ENCODE measurements around the gene EPB41. TPM values are rescaled to one million over a fixed set of nuclear protein-coding genes. Genes with fewer than 3 reads are reported as not detected.

EPB41 gene
- total RNA-seq, 4 donors from 2014 or later, result 71.6 to 117 (median 92.6) TPM

- no peaks in the 10 kb centered on the region for H3K27me3 ChIP-seq
- H3K4me1 ChIP-seq, result no peaks in the 10 kb centered on the region
- H3K9me3 ChIP-seq, result no peaks in the 10 kb centered on the region
- TF ChIP-seq POLR2AphosphoS5 (IDR thresholded peaks at IDR 0.05) (no peak), POLR2A (IDR thresholded peaks at IDR 0.05) (no peak), EP300 (IDR thresholded peaks at IDR 0.05; ENCODE audit: low read depth) (no peak)
- TF ChIP-seq, protein P1, sequence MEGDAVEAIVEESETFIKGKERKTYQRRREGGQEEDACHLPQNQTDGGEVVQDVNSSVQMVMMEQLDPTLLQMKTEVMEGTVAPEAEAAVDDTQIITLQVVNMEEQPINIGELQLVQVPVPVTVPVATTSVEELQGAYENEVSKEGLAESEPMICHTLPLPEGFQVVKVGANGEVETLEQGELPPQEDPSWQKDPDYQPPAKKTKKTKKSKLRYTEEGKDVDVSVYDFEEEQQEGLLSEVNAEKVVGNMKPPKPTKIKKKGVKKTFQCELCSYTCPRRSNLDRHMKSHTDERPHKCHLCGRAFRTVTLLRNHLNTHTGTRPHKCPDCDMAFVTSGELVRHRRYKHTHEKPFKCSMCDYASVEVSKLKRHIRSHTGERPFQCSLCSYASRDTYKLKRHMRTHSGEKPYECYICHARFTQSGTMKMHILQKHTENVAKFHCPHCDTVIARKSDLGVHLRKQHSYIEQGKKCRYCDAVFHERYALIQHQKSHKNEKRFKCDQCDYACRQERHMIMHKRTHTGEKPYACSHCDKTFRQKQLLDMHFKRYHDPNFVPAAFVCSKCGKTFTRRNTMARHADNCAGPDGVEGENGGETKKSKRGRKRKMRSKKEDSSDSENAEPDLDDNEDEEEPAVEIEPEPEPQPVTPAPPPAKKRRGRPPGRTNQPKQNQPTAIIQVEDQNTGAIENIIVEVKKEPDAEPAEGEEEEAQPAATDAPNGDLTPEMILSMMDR (IDR thresholded peaks at IDR 0.05), result no peak
- intact Hi-C loops (cut with DNase I; ENCODE audit: low total_unique reads), result no loop called here
- in situ Hi-C loops (cut with MboI; ENCODE audit: low pct_ligation_motif_present in 1 of 4, low pct_unique_long_range_greater_than_20kb in 1 of 4, low sequenced_read_pairs in 3 of 4), result loop anchor here in 1 of 4 donors (10.0 kb wide), 1 partner anchor 82 kb away; no protein-coding TSS in a partner anchor
- no peak overlapping the region for H3K4me3 ChIP-seq
- 88 to 91% methylated on average over 7 of the region's 7 CpGs for WGBS, 2 donors (ENCODE audit: low coverage in 1 of 2)
- DNase-seq, result no peak
- H3K27ac ChIP-seq, result no peak overlapping the region
- H3K36me3 ChIP-seq, result peaks cover 0 to 21% (median 11%) of the 10 kb centered on the region in 4 donors
Measured at GRCh38 chr1:29112705-29113412, 198.5 kb downstream of the EPB41 start.

DNA sequence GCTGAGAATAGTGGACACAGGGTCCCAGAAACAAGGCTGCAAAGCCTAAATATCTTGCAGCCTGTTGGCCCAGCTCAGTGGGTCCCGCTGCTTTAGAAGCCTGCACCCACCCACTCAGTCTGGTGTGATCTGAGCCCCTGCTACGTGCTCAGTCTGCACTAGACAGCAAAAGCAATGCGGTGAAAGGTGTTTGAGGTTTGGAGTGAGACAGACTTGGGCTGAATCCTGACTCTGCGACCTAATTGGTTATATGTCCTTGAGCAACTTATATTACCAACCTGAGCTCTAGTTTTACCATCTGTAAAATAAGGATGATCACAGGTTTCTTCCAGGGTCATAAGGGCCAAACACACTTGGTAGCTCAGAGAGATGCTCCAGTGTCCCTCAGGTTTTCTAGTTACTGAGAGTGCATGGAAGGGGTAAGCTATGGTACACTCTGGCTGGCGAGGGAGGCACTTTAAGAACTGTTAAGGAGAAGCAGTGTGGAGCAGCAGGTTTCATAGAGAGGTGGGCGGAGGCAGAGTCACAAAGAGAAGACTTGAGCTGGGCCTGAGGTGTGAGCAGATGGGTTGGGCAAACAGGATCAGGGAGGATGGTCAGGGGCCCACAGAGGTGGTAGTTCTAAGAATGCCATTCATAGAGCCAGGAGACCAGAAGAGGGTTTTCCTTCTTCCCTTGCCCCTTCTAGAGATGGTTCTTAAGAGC is 199.2 kb downstream of the EPB41 start:
- no peak overlapping the region for H3K27ac ChIP-seq
- no peaks in the 10 kb centered on the region for H3K4me1 ChIP-seq
- intact Hi-C loops (cut with DNase I; ENCODE audit: low total_unique reads), result no loop called here
- no peaks in the 10 kb centered on the region for H3K9me3 ChIP-seq
- 73% methylated on average over 6 of the region's 6 CpGs; no CpG with 5 or more reads in 1 of the 2 donors for WGBS, 2 donors (ENCODE audit: low coverage in 1 of 2)
- TF ChIP-seq EP300 (IDR thresholded peaks at IDR 0.05; ENCODE audit: low read depth), result no peak
- TF ChIP-seq, protein P1 (IDR thresholded peaks at IDR 0.05), result no peak
- TF ChIP-seq POLR2AphosphoS5 (IDR thresholded peaks at IDR 0.05), result no peak
- no peak for TF ChIP-seq POLR2A (IDR thresholded peaks at IDR 0.05)
- H3K27me3 ChIP-seq, result no peaks in the 10 kb centered on the region
- in situ Hi-C loops (cut with MboI; ENCODE audit: low pct_ligation_motif_present in 1 of 4, low pct_unique_long_range_greater_than_20kb in 1 of 4, low sequenced_read_pairs in 3 of 4), result loop anchor here in 1 of 4 donors (10.0 kb wide), 1 partner anchor 81 kb away; no protein-coding TSS in a partner anchor
- no peak for DNase-seq
- H3K4me3 ChIP-seq, result no peak overlapping the region
- H3K36me3 ChIP-seq, result peaks cover 0 to 21% (median 11%) of the 10 kb centered on the region in 4 donors

- in situ Hi-C loops (cut with MboI; ENCODE audit: low pct_ligation_motif_present in 1 of 4, low pct_unique_long_range_greater_than_20kb in 1 of 4, low sequenced_read_pairs in 3 of 4), result loop anchor here in 1 of 4 donors (10.0 kb wide), 1 partner anchor 80 kb away; no protein-coding TSS in a partner anchor
Measured at GRCh38 chr1:29114654-29115053, 200.3 kb downstream of the EPB41 start.

More at GRCh38 chr1:29114654-29115053, 200.3 kb downstream of the EPB41 start:
- Histone ChIP-seq H3K4me3 (no peak overlapping the region), H3K27me3 (no peaks in the 10 kb centered on the region), H3K27ac (no peak overlapping the region), H3K4me1 (peaks cover 0 to 9% (median 0%) of the 10 kb centered on the region in 4 donors), H3K9me3 (no peaks in the 10 kb centered on the region), H3K36me3 (peaks cover 0 to 15% (median 7%) of the 10 kb centered on the region in 4 donors)
- TF ChIP-seq POLR2A (IDR thresholded peaks at IDR 0.05) (no peak), POLR2AphosphoS5 (IDR thresholded peaks at IDR 0.05) (no peak), EP300 (IDR thresholded peaks at IDR 0.05; ENCODE audit: low read depth) (no peak)
- TF ChIP-seq, protein P1 (IDR thresholded peaks at IDR 0.05), result no peak
- intact Hi-C loops (cut with DNase I; ENCODE audit: low total_unique reads), result no loop called here
- 71 to 90% methylated on average over 1 of the region's 1 CpG for WGBS, 2 donors (ENCODE audit: low coverage in 1 of 2)
- no peak for DNase-seq
